ENCODE measurements around the gene COL5A1.

Gene COL5A1

DNA sequence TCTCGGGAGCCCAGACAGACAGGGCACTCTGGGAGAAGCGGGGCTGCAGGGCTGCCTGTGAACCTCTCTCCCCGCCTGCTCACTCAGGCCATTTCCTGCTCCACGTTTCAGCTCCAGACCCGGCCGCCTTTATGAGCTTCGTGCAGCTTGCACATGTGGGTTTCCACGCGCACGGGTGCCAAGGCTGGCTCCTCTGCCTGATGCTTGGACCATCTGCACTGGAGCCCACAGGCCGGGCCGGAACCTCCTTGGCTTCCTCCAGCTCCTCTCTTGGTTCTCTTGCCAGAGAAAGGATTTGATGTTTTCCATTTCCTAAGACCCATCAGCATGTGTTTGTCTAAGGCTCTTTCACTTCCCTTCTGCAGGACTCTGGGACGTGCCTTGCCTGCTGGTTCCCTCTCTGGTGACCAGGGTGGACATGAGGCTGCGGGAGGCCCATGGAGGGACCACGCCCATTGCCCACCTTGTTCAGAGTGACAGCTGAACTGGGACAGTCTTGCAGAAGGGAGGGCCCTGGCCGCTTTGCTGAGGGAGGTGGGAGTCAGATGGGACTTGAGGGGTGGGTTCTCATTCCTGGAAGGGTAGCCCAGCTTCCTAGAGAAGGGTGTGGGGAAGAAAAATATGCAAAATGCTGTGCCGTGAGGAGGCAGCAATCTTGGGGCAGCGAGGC lies 23.3 kb upstream of the COL5A1 start:
- TF ChIP-seq ZNF274 (IDR thresholded peaks at IDR 0.05; ENCODE audit: low read depth, low read length): no peak

GRCh38 chr9:134618833-134619447 lies 22.7 kb upstream of the COL5A1 start:
- TF ChIP-seq ZNF274 (IDR thresholded peaks at IDR 0.05; ENCODE audit: low read depth, low read length): no peak
- H3K4me3 ChIP-seq (ENCODE audit: low read length): no peak overlapping the region

More for the DNA sequence above, 23.3 kb upstream of the COL5A1 start:
- no peak overlapping the region for H3K4me3 ChIP-seq (ENCODE audit: low read length)

DNA sequence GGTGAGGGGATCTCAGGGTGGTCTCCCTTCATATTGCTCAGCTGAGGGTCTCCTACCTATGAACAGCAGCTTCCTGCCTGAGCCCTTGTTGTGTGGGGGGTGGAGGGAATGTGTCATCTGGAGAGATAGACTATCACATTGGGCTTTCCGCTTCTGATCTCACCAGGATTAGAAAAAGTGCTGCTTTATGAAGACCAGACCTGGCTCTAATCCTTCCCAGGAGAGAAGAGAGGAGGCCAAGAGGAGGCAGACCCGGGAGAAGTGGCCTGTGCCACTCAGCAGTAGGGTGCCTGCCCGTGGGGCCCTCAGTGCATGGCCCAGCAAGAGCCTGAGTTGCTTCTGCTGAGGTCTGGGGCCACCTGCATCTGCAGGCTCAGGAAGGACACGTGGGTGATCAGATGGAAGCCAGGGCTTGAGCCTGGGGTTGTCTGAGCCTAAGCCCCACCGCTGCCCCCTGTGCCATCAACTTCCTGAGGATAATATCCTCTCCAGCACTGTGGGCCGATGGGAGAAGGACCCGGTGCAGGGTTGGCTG lies 22.1 kb upstream of the COL5A1 start:
- H3K4me3 ChIP-seq (ENCODE audit: low read length): no peak overlapping the region
- no peak for TF ChIP-seq ZNF274 (IDR thresholded peaks at IDR 0.05; ENCODE audit: low read depth, low read length)

GRCh38 chr9:134619983-134620661 lies 21.5 kb upstream of the COL5A1 start:
- no peak for TF ChIP-seq ZNF274 (IDR thresholded peaks at IDR 0.05; ENCODE audit: low read depth, low read length)
- H3K4me3 ChIP-seq (ENCODE audit: low read length): no peak overlapping the region

DNA sequence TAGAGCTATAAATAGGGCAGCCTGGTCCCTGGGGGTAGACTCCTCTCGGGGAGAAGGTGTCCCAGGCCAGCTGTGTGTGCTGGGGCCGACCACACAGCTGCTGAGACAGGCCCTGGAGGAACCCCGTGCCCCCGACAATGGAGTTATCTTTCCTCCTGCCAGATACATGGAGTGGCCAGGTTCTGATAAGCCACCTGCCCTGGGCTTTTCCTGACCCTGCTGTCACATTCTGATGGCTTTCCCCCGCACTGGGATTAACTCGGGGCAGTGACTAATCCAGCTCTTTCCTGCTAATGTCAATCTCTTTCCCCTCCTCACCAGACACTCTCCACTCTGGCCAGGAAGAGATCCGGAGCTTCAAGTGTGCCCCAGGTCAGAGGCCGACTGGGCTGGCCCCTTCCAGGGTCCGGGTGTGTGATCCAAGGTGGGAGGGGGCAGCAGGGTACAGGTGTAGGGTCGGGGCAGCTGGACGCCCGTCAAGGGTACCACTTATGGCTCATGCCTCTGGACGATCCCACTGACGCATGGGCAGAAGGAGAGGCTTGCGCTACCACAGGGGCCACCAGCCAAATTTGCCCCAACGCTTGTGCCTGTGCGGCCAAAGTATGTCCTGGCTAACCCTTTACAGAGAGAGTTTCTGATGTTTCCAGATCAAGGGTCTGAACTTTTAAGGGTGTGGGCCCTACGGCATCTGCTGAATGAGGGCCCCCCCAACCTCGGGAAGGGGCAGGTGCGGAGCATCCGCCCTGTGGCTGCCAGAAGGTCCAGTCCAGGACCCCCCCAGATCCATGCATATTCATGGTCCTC lies 20.6 kb upstream of the COL5A1 start:
- no peak overlapping the region for H3K4me3 ChIP-seq (ENCODE audit: low read length)
- no peak for TF ChIP-seq ZNF274 (IDR thresholded peaks at IDR 0.05; ENCODE audit: low read depth, low read length)

GRCh38 chr9:134621558-134622110 lies 20.0 kb upstream of the COL5A1 start:
- TF ChIP-seq ZNF274 (IDR thresholded peaks at IDR 0.05; ENCODE audit: low read depth, low read length): no peak
- no peak overlapping the region for H3K4me3 ChIP-seq (ENCODE audit: low read length)

DNA sequence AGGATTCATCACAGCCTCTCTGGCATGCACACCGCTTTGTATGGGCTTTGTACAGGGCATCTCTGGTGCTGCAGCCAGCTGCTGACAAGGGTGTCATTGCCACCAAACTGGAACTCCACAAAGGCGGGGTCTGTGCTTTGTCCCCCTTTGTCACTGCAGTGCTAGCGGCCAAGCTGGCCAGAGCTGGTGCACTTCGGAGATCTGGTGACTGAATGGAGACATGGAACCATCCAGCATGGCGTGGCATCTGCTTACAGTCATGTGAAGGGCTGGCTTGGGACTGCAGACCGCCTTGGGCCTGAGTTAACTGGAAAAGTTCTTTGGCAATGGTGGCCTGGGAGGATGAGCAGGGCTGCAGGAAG lies 18.7 kb upstream of the COL5A1 start:
- no peak overlapping the region for H3K4me3 ChIP-seq (ENCODE audit: low read length)
- TF ChIP-seq ZNF274 (IDR thresholded peaks at IDR 0.05; ENCODE audit: low read depth, low read length): no peak

DNA sequence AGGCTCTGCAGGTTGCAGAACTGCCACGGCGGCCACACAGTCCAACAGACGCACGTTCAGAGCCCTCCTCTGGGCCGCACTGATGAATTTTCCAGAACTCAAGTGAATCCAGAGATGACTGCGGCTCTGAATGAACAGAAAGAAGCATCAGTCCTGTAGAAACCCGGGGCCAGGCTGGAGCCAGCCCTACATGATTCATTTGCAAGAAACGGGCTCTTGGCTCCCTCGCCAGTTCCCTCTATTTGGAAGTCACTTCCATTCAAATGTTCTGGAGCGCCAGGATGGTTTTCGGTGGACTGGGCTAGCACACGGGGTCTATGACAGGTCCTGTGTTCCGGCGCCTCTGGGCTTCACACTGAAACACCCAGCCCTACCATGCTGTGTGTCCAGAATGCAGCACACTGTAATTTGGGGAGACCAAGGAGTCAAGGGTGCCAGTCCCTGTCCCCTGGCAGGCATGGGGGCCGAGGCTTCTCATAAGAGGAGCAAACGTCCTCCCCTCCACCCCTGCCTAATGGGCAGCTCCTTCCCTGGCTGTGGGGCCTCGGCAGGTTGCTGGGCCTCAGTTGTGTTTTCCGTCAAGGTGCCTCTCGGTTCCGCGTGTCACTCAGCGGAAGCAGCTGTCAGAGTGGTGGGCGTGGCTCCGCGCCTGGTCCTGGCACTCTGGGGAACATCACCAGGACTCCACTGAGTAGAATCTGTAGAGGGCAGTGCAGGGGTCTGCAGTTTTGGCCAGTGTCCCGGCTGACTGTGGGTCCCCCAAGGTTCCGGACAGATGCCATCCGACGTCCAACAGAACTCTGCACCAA lies 18.1 kb upstream of the COL5A1 start:
- no peak for TF ChIP-seq ZNF274 (IDR thresholded peaks at IDR 0.05; ENCODE audit: low read depth, low read length)
- H3K4me3 ChIP-seq (ENCODE audit: low read length): no peak overlapping the region

- no peak for TF ChIP-seq ZNF274 (IDR thresholded peaks at IDR 0.05; ENCODE audit: low read depth, low read length)
- H3K4me3 ChIP-seq (ENCODE audit: low read length): no peak overlapping the region
Measured at GRCh38 chr9:134624137-134624591, 17.4 kb upstream of the COL5A1 start.

DNA sequence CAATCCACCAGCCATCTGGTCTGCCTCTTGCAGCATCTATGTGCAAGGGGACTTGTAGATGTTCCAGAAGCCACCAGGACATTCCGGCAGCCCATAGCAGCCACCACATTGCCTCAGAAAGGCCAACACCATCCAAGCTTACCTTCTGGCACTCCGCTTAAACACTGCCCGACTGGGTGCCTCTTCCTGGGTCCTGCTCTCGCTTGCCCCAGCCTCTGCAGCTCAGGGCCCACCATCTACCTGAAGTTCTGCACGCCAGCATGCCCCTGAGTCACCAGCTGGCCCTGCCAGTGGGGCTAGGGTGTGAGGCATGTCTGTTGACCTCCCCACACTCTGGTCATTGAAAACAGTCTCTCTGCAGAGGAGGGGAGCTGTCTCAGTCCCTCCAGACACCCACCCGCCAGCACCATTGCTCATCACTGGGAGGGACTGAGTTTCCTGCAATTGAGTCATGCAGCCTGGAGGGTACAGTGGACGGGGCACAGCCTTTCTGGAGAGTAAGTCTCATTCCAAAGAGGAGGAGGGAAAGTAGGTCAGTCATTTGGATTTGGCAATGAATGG lies 16.9 kb upstream of the COL5A1 start:
- TF ChIP-seq ZNF274 (IDR thresholded peaks at IDR 0.05; ENCODE audit: low read depth, low read length): no peak
- H3K4me3 ChIP-seq (ENCODE audit: low read length): no peak overlapping the region

GRCh38 chr9:134625361-134626068 lies 16.1 kb upstream of the COL5A1 start:
- no peak for TF ChIP-seq ZNF274 (IDR thresholded peaks at IDR 0.05; ENCODE audit: low read depth, low read length)
- H3K4me3 ChIP-seq (ENCODE audit: low read length): no peak overlapping the region

GRCh38 chr9:134626069-134626423 lies 15.6 kb upstream of the COL5A1 start:
- TF ChIP-seq ZNF274 (IDR thresholded peaks at IDR 0.05; ENCODE audit: low read depth, low read length): no peak
- no peak overlapping the region for H3K4me3 ChIP-seq (ENCODE audit: low read length)
